NCI-H82 treated with DMSO at 0.1 percent for 48 hours (cell line): Measurements from ENCODE around the gene LENG9.
"Not testable (repeated sequence)": the region's sequence is repeated elsewhere in the genome, so short reads cannot be mapped to it uniquely, and the experiment has no call there.

Experiments
- DNase-seq: peaks from one replicate; lab custom pipeline; 2025; ENCODE audit not compliant: unreplicated experiment; lab: John Stamatoyannopoulos, UW

LENG9 gene

DNA sequence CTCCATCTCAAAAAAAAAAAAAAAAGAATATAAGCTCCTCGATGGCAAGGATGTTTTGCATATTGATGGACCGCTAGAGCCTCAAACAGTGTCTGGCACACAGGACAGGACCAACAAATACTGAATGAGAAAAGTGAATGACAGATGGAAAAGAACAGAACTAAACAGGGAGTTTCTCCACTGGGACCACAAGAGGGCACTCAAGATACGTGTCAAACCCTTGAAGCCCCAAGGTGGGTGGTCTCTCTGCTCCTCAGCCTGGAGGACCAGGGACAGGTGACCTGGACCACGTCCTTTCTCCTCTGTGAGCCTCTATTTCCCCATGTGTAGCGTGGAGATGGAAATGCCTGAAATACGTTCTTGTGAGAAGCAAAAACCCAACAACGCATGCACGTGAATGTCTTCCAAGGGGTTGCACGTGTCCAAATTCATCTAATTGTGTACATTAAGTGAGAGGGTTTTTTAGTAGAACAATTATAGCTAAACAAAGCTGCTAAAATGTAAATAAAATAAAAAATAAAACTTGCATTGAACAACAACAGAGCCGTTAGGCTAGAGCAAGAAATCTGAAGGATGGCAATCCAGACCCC lies 15.2 kb upstream of the LENG9 start:
- peak; percentile 34 for DNase-seq

GRCh38 chr19:54477650-54478049 lies 14.1 kb upstream of the LENG9 start:
- peak; percentile 1 for DNase-seq

DNA sequence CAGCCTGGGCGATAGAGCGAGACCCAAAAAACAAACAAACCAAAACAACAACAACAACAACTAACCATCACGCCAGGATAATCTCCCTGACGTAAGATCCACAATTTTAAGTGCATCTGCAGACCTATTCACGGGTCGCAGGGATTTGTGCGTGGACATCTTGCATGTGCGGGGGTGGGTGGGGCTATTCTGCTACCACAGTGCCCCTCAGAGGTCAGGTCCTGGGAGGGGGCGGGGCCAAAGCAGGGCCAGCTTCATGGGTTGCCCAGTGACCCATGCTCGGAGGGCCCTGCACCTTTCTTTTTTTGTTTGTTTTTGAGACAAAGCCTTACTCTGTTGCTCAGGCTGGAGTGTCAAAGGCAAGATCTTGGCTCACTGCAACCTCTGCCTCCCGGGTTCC lies 12.1 kb upstream of the LENG9 start:
- DNase-seq: no peak

DNA sequence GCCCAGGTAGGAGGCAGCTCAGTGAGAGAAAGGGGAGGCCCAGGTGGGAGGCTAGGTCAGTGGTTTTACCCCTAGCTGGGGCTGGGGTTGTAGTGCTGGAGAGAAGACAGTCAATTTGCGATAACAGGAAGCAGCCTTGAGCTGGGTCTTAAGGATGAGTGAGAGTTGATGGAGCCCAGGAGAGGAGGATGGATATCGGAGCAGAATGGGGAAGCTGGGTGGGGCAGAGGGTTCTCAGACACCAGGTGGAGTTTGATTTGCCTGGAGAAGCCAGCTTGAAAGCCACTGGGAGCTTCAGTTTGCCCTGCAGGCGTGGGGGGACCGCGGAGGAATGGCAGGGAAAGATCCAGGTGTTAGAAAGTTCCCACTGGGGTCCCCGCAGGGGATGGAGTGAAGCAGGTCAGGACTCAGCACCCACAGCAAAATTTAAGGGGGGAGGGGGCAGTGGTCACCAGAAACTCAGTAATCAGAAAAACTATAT lies 10.4 kb upstream of the LENG9 start:
- DNase-seq: no peak

GRCh38 chr19:54473071-54473891 lies 9.7 kb upstream of the LENG9 start, which contains the start of gene CDC42EP5:
CDC42EP5 (minus strand) TSS chr19:54473296; CDS start chr19:54465547, 7,749 bp downstream.
- no peak for DNase-seq

GRCh38 chr19:54470991-54471782 lies 7.6 kb upstream of the LENG9 start:
- DNase-seq: no peak

DNA sequence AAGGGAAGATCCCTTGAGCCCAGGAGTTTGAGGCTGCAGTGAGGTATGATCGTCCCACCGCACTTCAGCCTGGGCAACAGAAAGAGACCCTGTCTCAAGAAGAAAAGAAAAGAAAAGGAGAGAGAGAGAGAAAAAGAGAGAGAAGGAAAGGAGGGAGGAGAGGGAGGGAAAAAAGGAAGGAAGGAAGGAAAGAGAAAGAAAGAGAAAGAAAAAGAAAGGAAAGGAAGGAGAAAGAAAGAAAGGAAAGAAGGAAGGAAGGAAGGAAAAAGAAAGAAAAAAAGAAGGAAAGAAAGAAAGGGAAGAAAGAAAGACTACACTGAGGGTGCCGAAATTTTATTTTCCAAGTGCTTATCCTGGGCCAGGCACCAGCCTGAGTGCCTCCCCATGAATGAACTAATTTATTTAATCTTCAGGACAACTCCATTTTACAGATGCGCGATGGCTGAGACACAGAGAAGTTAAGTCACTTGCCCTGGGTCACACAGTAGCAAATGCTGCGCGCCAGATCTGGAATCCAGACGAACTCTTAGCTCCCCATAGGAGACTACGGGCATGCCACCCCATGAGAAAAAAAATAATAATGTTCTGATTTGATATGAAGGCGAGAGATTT lies 6.8 kb upstream of the LENG9 start:
- DNase-seq: no peak

GRCh38 chr19:54469496-54469934 lies 5.9 kb upstream of the LENG9 start:
- no peak for DNase-seq

DNA sequence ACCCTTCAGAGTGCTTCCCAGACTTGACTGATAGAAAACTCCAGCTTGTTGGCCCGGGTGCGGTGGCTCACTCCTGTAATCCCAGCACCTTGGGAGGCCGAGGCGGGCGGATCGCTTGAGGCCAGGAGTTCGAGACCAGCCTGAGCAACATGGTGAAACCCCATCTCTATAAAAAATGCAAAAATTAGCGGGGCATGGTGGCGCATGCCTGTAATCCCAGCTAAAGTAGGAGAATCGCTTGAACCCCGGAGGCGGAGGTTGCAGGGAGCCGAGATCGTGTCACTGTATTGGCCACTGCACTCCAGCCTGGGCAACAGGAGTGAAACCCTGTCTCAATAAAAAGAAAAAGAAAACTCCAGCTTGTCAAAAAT lies 2.5 kb upstream of the LENG9 start:
- DNase-seq: not testable (repeated sequence)

DNA sequence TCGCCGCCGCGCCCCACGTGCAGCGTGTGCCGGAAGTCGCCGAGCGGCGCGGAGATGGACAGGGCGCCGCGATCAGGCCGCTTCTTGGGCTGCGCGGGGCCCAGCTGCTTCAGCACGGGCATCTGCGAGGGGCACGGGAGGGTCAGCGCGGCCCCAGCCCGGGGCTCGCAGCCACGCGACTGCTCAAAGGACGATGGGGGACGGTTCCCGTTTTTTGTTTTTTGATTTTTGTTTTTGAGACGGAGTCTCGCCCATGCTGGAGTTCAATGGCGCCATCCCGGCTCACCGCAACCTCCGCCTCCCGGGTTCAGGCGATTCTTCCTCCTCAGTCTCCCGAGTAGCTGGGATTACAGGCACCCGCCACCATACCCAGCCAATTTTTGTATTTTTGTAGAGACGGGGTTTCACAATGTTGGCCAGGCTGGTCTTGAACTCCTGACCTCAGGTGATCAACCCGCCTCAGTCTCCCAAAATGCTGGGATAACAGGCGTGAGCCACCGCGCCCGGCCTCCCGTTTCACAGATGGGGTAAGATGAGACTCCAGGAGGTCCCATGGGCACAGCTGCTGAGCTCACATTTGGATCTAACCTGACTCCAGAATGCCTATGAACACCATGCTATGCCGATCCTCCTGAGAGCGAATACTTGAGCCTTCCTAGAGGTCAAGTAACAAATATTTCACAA lies 2.0 kb upstream of the LENG9 start:
- no peak for DNase-seq

DNA sequence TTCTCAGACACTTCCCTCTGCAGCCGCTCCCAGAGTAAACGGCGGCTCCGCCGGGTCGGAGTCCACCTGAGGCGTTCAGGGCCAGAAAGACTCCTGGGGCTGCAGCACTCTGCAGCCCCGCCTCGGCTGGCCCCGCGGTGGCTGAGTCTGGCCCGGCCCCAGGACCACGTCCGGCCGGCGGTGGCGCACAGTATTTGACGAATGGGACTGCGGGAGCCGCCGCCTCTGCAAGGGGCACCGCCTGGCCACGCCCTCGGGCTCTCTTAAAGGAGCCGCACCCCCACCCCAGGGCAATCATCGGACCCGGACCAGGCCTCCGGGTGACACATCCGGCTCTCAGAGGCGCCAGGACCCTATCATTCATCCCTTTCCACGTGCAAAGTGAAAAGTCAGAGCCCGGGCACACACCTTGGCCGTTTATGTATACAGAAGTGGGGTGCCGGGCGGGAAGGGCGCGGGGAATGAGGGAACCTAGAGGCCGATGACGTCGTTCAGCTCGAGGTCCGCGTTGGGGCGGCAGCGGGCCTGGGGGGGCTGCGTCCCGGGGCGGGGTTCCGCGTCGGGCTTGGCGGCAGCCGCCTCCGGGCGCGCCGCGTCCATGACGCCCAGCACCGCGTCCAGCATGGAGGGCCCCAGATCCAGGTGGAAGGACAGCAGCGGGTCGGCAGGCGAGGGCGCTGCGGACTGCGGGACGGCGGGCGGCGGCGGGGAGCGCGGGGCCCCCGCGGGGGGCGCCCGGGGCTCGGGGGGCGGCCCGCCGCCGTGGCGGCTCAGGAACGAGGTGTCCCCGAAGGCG lies 1.2 kb upstream of the LENG9 start:
- DNase-seq: peak; percentile 67

DNA sequence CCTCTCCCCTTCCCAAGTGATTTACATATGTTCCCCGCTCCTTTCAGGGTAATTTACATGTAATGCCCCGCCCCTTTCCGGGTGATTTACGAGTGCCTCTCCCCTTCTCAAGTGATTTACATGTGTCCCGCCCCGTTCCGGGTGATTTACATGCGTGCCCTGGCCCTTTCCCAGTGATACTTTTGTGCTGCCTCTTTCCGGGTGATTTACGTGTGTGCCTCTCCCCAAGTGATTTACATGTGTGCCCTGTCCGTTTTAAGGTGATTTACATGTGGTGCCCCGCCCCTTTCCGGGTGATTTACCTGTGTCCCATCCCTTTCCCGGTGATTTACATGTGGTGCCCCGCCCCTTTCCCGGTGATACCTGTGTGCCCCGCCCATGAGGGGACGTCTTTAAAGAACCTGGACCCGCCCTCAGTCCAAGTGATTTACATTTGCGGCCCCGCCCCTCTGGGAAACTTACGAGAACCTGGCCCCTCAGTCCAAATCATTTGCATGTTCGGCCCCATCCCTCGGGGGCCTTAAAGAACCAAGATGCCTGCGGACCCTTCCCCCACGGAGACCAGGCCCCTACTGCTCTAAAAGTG lies 559 bp upstream of the LENG9 start:
- peak; percentile 77 for DNase-seq

DNA sequence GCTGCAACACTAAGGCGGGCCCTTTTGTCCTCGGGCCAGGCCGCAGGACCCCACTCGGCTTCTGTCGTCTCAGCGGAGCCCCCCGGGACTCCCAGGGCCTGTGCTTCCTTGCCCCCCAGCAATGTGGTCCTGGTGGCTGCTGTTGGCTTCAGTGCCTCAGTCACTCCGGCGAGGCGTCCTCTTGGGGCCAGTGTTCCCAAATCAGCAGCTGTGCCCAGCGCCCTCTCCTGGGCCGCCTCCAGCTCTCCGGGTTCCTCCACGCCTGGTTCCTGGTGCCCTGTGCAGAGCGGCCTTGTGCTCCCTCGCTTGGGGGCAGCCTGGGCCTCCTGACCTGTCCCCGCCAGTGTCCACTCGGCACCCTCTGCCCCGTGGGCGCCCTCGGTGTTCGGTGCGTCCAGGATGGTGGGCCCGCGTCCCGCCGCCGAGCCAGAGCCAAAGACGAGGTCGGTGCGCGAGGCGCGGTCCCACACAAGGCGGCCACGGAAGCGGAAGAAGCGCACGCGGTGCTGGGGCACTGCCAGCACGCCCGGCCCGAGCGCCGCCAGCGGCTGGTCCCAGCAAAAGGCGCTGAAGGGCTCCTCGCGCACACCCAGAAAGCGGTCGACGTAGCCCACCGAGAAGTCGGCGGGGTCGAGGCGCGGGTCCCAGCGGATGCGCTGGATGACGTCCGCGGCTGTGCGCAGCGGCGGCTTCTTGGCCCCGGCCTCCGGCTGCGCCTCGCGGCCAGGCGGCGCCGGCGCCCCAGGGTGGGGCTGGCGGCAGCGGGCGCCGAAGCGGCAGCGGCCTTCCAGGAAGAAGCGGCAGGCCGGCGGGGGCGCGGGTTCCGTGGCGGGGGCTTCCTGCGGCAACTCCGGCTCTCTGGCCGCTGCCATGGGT lies 685 bp downstream of the LENG9 start:
- DNase-seq: peak; percentile 1

GRCh38 chr19:54462047-54462654 lies 1.4 kb downstream of the LENG9 start:
- DNase-seq: no peak

DNA sequence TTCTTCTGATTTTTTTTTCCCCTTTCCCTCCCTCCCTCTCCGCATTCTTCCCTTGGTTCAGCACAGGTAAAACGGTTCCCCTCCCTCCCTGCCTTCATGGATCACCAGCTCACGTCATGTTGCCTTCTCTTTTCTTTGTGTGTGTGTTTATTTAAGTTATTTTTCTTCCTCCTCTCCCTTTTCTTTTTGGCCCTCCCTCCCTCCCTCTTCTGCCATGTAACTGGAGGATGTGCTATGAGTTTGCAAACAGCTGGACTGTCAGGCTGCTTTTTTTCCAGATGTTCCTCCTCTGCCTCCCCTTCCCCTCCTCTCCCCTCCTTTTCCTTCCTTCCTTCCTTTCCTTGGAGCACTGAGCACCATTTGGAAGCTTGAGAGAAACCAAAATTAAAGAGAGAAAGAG lies 2.0 kb downstream of the LENG9 start:
- DNase-seq: no peak

GRCh38 chr19:54461210-54461609 lies 2.4 kb downstream of the LENG9 start:
- no peak for DNase-seq

DNA sequence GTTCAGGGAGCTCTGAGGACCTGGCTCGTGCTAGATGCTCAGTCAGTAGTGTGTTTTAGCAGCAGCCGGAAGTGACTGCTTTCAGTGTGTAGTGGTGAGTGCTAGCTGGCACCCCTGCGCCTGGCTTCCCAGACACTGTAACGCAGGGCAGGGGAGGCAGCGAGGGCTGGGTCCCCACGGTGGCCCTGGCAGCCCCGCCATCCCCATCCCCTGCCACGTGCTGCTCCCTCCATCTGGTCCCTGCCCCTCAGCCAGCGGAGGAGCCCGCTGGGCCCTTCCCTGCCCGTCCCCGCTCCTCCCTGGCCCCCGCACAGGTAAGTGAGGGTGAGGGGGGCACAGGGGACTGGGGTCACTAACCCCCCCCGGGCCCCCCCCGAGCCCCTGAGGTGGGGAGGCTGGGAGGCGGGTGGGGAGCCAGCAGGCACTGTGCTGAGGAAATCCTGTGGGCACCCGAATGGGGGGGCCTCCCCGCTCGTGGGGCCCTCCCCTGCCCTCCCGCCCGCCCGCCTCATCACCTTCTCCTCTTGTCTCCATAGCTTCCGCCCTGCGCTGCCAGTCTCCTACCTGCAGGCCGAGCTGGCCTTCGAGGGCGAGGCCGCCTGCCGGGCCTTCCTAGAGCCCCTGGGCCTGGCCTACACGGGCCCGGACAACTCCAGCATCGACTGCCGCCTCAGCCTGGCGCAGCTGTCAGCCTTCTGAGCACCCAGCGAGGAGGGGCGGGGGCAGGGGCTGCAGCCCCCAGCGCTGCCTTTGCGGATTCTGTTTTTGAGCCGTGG lies 3.2 kb downstream of the LENG9 start:
- DNase-seq: no peak
